COR-L47 (cell line): ENCODE measurements around the gene BAHCC1.

Experiments used
- DNase-seq: peaks from one replicate; lab custom pipeline; 2025; lab: John Stamatoyannopoulos, UW

The BAHCC1 gene

DNA sequence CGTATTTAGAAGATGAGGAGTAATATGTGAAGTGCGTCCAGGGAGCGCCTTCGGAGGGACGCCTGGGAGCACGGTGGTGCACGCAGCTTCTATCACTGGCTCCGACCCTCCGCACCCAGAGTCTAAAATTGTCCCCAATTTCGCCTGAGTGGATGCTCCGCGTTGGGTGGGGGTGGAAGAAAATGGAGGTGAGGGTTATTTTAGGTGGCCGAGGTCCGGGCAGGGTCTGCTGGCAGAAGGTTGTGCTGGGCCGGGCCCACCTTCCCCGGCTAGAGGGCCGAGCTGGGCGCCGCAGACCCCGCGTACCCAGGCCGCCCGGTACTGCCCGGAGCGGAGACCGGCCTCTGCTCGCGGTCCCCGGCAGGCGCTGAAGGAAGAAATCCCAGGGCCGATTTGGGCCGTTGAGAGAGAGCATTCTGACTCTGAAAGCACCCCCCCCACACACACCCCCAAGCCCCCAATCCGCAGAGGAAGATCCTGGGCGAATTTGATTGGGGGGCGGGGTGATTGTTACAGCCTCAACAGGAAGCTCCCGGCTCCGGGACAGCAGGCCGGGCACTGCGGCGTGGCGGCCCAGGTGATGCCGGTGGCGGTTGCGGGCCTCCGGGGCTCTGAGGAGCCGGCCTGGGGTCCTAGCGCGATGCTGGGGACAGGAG lies 3.0 kb downstream of the BAHCC1 start:
- DNase-seq = no peak

DNA sequence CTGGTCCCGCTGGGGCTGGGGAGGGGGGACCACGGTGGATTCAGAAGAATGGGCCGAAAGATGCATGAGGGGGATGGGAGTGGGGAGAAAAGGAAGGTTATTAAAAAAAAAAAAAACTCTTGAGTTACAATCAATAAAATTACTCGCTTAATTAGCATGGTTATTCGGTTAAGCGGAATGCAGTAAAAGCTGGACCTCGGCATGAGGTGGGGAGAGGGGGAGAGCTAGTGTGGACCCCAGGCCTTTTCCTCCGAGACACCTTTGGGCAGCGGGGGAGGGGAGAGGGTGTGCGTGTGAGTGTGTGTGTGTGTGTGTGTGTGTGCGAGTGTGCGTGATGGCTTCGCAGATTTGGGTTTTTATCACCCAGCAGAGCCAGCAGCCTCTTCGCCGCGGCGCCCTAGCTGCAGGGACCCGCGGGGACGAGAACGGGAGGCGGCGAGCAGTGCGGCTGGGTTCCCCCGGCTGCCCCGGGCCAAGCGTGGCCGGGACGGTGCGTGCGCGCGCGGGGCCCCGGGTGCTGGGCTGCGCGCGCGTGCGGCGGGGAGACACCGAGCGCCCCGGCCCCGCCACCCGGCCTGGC lies 3.7 kb downstream of the BAHCC1 start:
- DNase-seq = no peak

DNA sequence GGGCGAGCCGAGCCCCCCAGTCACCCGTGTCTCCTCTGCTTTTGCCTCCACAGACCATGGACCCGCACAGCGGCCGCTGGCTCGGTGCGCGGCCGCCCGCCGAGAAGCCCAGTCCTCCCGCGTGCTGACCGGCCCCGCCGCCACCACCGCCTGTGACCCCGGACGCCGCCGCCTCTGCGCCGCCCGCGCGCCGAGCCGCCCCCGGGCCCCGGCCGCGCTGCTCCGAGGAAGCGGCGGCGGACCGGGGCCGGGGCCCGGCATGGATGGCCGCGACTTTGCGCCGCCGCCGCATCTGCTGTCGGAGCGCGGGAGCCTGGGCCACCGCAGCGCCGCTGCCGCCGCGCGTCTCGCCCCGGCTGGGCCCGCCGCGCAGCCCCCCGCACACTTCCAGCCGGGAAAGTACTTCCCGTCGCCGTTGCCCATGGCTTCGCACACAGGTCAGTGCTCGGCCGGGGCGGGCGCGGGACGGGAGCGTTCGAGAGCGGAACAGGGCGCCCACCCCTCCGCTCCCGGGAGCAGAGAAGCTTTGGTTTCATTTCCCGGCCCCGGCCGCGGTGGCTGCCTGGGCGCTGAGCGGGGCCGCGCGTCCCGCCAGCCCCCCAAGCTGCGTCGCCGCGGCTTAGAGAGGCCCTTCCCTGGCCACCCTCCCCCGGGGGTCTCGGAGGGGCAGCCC lies 4.4 kb downstream of the BAHCC1 start:
- DNase-seq = no peak

DNA sequence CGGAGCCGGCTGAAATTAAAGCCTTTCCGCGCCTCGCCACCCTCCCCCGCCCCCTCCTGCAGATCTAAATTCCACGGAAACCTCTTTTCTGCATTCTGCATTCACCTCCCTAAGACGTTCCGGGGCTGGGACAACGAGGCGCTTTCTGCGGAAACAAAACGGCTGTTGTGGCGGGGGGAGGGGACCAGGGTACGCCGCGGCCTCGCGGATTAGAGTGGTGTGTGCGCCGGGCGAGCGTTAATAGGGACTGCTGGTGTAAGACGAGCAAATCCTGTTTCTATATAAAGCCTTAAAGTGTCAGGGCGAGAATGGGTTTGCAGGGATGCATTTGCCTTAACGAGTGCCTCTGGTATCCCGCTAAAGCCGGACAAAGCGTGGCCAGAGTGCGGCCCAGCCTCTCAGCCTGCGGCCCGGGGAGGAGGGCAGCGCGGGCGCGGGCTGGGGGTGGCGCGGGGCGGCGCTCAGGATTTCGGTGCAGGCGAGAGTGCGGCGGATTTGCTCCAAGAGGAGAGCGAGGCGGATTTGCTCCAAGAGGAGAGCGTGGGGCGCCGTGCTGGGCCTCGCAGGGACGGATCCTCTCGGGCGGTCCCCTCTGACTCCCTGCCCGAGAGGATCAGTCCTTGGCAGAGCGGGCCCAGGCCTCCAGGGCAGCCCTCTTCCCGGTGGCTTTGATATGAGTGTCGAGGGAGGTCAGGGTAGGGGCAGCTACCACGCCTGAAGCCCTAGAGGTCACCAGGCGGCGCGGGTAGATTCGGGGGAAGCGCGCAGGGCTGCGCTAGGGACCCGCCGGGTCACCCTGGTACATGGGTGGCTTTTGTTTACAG lies 5.1 kb downstream of the BAHCC1 start:
- no peak for DNase-seq

DNA sequence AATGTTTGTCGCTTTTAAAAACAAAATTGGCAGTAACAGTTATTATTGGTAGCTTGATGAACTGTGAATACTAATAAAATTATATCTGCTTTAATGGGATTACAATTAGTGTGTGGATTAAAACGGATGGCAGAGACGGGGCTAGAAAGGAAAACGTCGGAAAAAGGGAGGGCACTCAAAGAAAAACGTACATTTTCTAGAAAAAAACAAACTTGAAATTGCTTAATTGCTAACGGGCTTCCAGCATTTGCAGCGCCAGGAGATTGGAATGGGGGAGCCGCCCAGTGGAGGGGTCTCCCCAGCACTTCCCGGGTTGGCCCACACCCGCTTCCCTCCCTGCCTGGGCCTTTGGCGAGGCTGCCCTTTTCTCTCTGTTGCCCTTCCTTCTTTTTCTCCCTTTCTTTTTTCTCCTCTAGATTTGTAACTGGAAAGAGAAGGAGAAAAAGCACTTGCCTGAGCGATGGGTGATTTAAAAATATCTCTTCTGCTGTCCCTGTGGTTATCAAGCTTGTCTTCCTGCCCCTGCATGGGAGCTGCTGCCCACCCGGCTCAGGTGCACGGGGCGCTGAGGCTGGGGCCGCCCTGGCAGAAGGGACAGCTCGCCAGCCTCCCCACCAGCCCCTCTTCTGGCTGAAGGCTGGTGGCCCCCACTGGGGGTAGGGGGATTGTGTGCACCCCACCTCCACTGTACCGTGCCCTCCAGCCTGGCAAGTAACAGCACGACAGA lies 5.9 kb downstream of the BAHCC1 start:
- DNase-seq = no peak

DNA sequence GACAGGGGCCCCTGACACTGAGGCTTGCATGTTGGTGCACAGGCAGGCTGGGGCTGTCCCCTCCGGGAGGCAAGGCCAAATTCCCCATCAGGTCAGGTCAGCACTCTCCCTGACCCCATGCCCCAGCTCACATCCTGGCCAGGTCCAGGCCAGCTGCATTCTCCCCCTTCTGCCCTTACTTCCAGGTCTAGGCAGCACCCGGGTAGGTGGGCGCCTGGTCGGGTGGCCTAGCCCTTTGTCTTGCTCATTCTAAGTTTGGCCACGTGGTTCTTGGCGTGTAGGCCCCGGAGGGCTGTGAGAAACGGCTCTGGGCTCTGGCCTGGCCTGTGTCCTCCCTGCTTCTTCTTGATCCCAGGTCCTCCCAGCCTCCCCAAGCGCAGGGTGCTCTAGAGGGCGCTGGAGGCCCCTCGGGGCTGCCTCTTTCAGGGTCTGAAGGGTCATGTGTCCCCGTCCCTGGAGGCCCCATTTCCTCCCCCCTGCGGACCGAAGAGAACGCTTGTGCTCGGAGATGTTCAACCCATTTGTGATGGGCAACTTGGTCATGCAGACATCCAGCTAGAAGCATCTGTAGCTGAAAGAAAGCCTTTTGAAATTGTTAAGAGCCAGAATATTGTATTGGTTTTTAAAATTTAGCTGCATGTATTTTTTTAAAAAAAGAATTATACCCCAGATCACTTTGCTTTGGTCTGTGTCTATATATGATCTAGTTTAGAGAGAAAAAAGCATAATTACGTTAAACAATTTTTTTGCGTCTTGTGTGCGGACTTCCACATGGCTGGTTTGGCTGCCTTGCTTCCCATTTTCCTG lies 6.7 kb downstream of the BAHCC1 start:
- DNase-seq = no peak

DNA sequence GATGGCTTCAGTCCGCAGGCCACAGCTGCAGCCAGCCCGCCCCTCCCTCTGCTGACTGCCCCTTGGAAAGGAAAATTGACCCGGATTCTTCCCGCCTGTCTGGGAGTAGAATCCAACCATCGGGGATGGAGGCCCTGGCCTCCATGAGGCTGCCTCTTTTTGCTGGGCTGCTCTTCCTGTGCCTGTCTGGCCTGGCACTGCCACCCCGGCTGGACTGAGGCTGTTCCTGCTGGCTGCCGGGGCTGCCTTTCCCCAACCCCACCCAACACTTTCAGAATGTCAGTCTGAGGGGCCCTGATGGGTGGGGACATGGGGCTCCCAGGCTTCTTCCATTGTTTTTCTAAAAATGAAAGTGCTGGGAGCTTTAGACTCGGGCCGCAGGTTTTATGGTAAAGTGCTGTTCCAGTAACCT lies 7.3 kb downstream of the BAHCC1 start:
- DNase-seq = no peak

DNA sequence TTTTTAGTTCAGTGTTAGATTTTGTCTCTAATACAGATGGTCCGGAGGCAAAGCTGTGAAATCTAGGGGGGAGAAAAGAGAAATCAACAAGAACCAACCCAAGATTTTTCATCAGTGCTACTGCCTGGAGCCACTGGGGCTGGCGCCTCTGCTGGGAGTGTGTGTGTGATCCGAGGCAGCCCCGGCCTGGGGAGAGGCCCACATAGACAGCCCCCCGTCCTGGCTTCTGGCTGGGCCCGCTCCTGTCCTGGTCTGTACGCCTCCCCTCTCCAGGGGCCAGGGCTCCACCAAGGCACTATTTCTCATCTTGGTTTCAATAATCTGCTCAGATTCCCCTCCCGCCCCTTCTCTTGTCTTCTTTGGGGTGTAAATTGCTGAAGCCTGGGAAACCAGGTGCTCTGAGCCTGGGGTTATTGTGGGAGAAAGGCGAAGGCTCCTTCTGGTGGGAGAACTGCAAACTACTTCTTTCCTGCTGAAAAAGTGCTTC lies 7.8 kb downstream of the BAHCC1 start:
- no peak for DNase-seq

DNA sequence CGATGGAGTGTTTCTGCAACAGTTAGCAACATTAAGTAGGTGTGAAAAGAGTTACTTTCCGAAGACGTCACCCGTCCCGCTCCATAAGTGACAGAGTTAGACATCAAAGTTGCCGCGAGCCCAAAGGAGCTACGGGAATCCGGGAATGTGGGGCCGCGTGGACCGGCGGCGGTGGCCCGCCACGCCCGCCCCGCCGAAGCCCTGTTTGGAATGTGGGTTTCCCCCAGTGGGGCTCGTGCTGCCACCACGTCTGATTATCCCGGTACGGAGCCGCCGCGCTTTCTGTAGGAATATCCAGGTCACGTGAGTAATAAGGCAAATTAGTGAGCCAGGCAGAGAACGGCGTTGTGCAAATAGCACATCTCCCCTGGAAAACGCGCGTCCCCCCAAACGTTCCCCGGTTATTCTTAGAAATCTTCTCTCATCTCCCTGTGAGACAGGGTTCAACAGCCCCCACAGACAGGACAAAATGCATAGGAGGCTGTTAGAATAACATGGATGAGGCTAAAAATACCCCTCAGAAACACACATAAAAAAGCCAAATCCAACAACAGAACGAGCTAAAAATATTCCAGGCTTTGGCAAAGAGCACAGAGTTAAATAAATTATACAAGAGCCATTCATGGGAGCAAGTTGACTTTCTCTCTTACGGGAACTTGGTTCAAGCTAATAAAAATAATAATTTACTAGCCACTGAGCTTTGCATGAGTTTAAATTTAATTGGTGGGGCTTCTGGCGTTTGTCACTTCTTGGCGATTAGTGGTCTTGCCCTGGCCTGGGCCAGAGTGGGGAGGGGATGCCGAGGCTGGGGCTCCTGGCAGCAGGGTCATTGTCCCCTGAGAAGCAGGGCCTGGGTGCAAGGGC lies 8.6 kb downstream of the BAHCC1 start:
- no peak for DNase-seq

DNA sequence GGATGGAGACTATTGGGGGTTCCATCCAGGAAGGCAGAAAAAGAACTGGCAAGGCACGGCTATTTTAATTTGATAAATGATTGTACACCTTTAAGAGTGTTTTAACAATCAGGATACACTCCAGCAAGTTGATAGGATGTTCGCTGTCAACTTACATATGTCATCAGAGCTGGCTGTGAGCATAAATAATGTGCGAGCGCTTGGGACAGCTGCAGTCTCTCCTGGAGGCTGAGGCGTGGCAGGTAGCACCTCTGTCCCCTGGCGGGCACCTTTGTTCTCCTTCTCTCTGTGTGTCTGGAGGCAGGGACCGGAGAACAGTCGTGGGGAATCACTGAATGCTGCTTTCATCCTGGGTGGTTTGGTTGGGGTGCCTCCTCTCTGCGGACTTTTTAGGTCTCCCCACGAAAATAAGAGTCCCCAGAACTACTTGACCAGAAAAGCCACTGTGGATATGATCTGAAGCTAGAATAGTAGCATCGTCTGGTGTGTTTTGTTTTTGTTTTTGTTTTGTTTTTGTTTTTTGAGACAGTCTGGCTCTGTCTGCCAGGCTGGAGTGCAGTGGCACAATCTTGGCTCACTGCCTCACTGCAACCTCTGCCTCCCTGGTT lies 9.4 kb downstream of the BAHCC1 start:
- DNase-seq = peak; percentile 62

DNA sequence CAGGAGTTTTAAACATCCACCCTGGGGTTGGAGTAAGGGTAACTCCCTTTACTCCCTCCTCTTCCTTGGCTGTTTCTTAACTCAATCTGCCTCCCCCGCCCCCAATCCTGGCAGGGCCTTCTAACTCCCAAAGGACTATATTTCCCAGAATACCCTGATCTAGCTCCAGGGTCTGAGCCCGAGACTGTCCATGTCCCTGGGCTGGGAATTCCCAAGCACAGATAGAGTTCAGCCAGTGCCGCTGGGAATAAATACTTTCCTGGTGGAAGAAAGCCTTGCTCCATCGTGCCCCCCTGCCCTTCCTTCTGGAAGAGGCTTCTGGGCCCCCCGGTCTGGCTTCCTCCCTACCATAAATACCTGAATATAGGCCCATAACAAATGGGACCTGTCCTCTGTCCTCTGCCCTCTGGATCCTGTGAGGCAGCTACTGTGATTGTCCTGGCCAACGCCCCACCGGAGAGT lies 10.2 kb downstream of the BAHCC1 start:
- no peak for DNase-seq

DNA sequence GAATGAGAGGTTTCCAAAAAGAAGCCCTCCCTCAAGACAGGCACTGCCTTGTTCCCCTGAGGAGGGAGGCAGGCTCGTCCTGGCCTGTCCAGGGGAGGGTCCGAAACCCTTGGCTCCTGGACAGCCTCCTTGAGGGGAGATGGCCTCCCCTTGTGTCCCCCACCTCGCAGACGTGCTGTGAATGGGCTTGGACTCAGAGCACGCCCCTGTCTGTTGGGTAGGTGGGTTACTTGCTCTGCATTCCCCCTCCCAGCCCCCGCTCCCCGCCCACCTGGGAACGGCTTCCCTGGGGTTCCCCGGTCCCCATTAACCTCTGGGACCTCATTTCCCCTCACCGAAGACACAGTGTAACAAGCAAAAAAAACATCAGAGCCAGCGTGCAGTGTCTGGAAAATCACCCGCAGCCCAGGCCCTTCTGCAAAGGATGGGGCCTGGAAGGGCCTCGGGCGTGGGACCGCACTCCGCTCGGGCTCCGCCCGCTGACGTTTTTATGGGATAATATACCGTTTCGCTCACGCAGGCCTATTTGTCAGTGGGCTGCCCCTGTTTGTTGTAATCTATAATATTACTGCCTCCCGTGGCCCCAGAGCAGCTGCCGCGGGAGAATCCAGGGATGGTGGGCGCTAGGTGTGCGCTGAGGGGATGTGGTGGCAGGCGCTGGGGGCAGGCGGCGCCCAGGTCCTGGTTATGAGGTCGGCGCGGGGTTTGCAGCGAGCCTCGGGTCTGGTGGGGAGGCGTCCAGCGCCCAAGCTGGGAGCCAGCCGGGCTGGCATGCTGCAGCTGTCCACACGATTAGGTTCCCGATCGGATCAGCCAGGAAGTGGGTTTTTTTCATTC lies 11.1 kb downstream of the BAHCC1 start:
- DNase-seq = no peak

DNA sequence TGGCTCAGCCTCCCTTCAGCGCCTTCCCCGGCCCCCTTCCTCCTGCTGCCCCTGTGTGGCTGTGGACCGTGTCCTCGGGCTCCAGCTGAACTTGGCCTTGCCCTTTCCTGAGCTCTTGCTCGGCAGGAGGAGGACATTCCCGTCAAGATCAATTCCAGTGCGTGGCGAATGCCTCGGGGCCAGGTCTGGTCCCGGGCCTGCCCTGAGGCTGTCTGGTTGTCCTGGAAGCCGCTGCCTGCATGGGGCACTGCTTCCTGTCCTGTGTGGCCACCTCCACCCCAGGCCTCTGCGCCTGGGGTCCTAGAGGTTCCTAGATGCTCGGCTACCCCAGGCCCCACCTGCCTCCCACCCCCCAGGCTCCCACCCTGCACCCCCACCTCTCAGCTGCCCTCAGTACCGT lies 12.8 kb downstream of the BAHCC1 start:
- DNase-seq = no peak

DNA sequence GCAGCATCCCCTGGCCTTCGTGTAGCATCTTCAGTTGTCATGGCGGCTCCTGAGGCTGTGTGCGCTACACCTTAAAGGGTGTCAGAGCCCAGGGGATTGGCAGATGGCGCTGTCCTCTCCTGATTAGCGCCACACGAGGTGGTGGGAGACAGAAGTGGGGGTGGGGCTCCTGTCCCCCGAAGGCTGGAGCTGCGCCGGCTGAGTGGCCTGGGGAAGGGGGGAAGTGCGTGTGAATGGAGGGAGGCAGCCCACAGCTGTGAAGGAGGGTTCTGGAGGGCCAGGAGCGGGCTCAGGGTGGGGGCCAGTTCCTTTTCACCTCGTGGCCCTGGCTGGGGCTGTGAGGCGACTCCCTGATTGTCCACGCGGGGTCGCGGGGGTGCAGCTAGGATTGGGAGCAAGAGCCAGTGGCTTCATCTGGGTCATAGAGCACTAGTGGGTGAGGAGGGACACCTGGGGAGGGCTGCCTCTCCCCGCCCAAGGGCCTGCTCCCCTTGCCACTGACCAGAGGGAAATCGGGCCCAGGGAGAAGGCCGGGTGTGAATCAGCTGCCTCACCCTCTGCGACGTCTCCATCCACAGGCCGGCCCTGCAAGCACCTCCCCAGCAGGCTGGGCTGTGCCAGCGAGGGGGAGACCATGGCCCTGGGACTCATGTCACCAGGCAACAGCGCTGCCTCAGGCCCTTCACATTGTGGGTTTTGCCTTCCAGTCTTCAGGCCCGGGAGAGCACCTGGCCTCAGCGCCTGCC lies 14.1 kb downstream of the BAHCC1 start:
- no peak for DNase-seq

DNA sequence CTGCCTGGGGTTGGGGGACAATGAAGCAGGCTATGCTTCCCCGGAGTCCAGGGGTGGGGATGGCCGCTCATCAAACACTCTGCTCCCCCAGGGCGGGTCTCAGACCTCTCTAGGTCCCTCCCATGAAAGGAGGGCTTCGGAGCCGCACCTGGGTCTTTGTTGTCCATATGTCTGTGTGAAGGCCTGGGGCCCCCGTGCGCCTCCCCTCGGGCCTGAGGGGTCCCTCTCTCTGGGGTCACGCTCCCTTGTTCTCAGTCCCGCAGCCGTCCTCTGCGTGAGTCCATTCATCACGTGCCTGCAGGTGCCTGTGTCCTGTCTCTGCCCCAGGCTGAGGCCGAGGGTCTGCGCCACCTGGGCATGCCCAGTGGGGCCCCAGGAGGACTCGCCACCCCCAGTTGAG lies 15.6 kb downstream of the BAHCC1 start:
- no peak for DNase-seq

DNA sequence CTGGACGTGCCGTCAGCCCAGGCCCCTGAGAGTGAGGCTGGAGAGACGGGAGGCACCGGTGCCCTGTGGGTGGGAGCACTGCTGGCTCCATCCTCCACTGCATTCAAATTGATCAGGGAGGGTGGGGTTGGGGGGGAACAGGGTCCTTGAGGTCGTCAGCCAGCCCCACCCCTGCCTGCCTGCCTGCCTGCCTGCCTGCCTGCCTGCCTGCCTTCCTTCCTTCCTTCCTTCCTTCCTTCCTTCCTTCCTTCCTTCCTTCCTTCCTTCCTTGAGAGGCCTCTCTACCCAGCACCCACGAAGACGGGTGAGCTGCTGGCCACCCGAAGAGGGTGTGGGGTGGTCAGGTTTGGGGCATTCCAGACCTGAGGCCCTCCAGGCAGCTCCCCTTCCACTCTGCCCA lies 16.0 kb downstream of the BAHCC1 start:
- DNase-seq = no peak

DNA sequence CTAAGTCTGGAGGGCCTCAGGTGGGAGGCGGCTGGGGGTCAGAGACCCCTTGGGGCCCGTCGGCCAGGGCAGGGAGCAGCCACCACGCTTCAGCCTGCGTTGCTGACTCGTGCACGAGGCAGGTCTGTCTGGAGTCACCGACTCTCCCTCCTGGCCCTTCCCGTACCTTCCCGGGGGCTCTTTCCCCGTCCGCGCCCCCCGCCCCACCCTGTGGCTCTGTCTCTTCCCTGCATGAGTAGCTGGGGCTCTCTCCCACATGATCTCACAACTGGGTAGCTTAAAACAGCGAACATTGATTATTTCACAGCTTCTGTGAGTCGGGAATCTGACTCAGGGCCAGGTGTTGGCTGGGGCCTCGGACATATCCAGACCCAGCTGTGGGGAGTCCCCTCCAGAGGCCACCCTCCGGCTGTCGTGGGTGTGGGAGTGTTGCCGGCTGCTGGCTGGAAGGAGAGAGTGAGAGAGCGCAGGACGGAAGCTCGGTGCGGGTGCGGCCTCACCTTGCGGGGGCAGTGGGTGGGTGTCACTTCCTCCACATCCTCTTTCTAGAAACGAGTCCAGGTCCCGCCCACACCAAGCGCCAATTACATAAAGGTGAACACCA lies 17.3 kb downstream of the BAHCC1 start:
- DNase-seq = no peak
